Keratinocyte (primary cell): Measurements from ENCODE around the gene SRRM5. TPM values are rescaled to one million over a fixed set of nuclear protein-coding genes. Genes with fewer than 3 reads are reported as not detected.

Experiments used
- DNase-seq: peaks from one replicate; pipeline ENCODE4 v3.0.0-alpha.2; 2011; ENCODE audit warnings: low read depth, missing footprints, low spot score
- FAIRE-seq: peaks from 2 replicates; lab custom pipeline; 2011; peaks lifted over from hg19 to GRCh38; lab: Jason Lieb, UNC
- H2AFZ ChIP-seq: 2 replicates; pipeline ENCODE4 v1.6.0; 2012; ENCODE audit warnings: low read length, control low read depth, inconsistent platforms; ENCODE audit not compliant: control insufficient read depth
- H3K27ac ChIP-seq: 2 replicates; pipeline ENCODE4 v1.5.1; 2011; ENCODE audit warnings: low read length; ENCODE audit not compliant: control insufficient read depth, insufficient read depth
- H3K27me3 ChIP-seq: 3 replicates; pipeline ENCODE4 v1.6.0; 2011; ENCODE audit warnings: low read length; ENCODE audit not compliant: control insufficient read depth, insufficient read depth; ENCODE audit errors: extremely low read depth
- H3K36me3 ChIP-seq, 2 experiments: 2 replicates in 1 of 2; 3 replicates in 1 of 2; pipeline ENCODE4 v1.5.1; 2011; ENCODE audit warnings: low read length in 2 of 2, mild to moderate bottlenecking in 1 of 2; ENCODE audit not compliant: control insufficient read depth in 2 of 2, insufficient read depth in 2 of 2; ENCODE audit errors: extremely low read depth in 1 of 2
- H3K4me1 ChIP-seq: 3 replicates; pipeline ENCODE4 v1.5.1; 2011; ENCODE audit warnings: low read length; ENCODE audit not compliant: control insufficient read depth, insufficient read depth; ENCODE audit errors: extremely low read depth
- H3K4me2 ChIP-seq: 3 replicates; pipeline ENCODE4 v1.6.0; 2011; ENCODE audit warnings: low read depth, low read length; ENCODE audit not compliant: control insufficient read depth, insufficient read depth; ENCODE audit errors: extremely low read depth
- H3K4me3 ChIP-seq, 3 experiments: fragments of 200-600 bp in 1 of 3; sonication (generic) in 1 of 3; 2 replicates in 2 of 3; 3 replicates in 1 of 3; pipeline ENCODE4 v1.5.1; 2011 to 2016; ENCODE audit warnings: low read length in 3 of 3, mild to moderate bottlenecking in 3 of 3, control low read depth in 2 of 3, inconsistent platforms in 1 of 3, low read depth in 1 of 3, mixed read lengths in 1 of 3, mixed run types in 1 of 3, moderate library complexity in 1 of 3; ENCODE audit not compliant: control insufficient read depth in 2 of 3, insufficient read depth in 2 of 3; ENCODE audit errors: extremely low read depth in 1 of 3
- H3K79me2 ChIP-seq: 2 replicates; pipeline ENCODE4 v1.6.0; 2012; ENCODE audit warnings: low read length; ENCODE audit not compliant: control insufficient read depth, insufficient read depth
- H3K9ac ChIP-seq: 3 replicates; pipeline ENCODE4 v1.6.0; 2011; ENCODE audit warnings: low read length; ENCODE audit not compliant: control insufficient read depth, insufficient read depth; ENCODE audit errors: extremely low read depth
- H3K9me1 ChIP-seq: 3 replicates; pipeline ENCODE4 v1.6.0; 2011; ENCODE audit warnings: low read length; ENCODE audit not compliant: control insufficient read depth, insufficient read depth; ENCODE audit errors: extremely low read depth
- H3K9me3 ChIP-seq: 2 replicates; pipeline ENCODE4 v1.5.1; 2012; ENCODE audit warnings: low read depth, low read length; ENCODE audit not compliant: control insufficient read depth
- H4K20me1 ChIP-seq: 3 replicates; pipeline ENCODE4 v1.6.0; 2011; ENCODE audit warnings: low read length; ENCODE audit not compliant: control insufficient read depth, insufficient read depth; ENCODE audit errors: extremely low read depth
- CTCF ChIP-seq, 3 experiments: IDR thresholded peaks in 1 of 3; conservative IDR thresholded peaks in 1 of 3; optimal IDR thresholded peaks in 1 of 3; 2 replicates in 2 of 3; 3 replicates in 1 of 3; pipeline versions ENCODE3 to v1.5.1; 2011; ENCODE audit warnings: low read length in 3 of 3, mild to moderate bottlenecking in 3 of 3, moderate library complexity in 2 of 3, control low read depth in 1 of 3, inconsistent platforms in 1 of 3; ENCODE audit not compliant: insufficient read depth in 2 of 3; ENCODE audit errors: extremely low read depth in 1 of 3
- EZH2 ChIP-seq: IDR thresholded peaks from one replicate; pipeline ENCODE4 v1.6.1; 2012; ENCODE audit warnings: inconsistent platforms, mild to moderate bottlenecking, low read length, moderate library complexity
- dilution Hi-C: fragments of 300-500 bp; cut with MboI; formaldehyde crosslinking; loops from one replicate; pipeline ENCODE4 v1.7.0; 2020; ENCODE audit warnings: low sequenced_read_pairs; ENCODE audit not compliant: extremely low pct_ligation_motif_present
- polyA plus RNA-seq, 5 experiments: library from polyadenylated mRNA; depleted of rRNA in 3 of 5; stranded (reverse) in 3 of 5; stranded (forward) in 1 of 5; unstranded in 1 of 5; fragments of >200 nt; gene quantifications; 1 replicate in 1 of 5; 2 replicates in 3 of 5; 3 replicates in 1 of 5; pipeline versions ENCODE4 v1.2.1 to v1.2.3, GENCODE V29; 2011 to 2012; ENCODE audit warnings: missing spikeins in 2 of 5, low read depth in 1 of 5, low replicate concordance in 1 of 5

The SRRM5 gene
- polyA plus RNA-seq, 1 donor (not counting 4 experiments of a cell fraction or from before 2014, with no cell fraction given), result 0.03 TPM

GRCh38 chr19:43658494-43658893 is 46.6 kb downstream of the SRRM5 start:
- Histone ChIP-seq H3K27ac (no peak overlapping the region), H3K4me2 (no peak overlapping the region), H3K4me3 (no peak overlapping the region), H3K4me1 (no peaks in the 10 kb centered on the region), H3K9me1 (no peaks in the 10 kb centered on the region), H3K79me2 (peaks cover 20% of the 10 kb centered on the region), H3K36me3 (peaks cover 43 to 50% of the 10 kb centered on the region in 2 experiments), H4K20me1 (peaks cover 2% of the 10 kb centered on the region), H3K9ac (no peak overlapping the region), H3K9me3 (no peaks in the 10 kb centered on the region), H2AFZ (no peak overlapping the region), H3K27me3 (no peaks in the 10 kb centered on the region)
- FAIRE-seq (no peak), DNase-seq (no peak)
- dilution Hi-C loops, result no loop called here
- no peak for TF ChIP-seq EZH2
- no peak for TF ChIP-seq CTCF (optimal IDR thresholded peaks at IDR 0.05 in 1 of 3, IDR thresholded peaks at IDR 0.05 in 1 of 3, conservative IDR thresholded peaks at IDR 0.05 in 1 of 3; ENCODE audit: extremely low read depth in 1 of 3, insufficient read depth in 2 of 3, low read length in 3 of 3)

GRCh38 chr19:43660301-43660970 is 48.5 kb downstream of the SRRM5 start:
- Histone ChIP-seq H3K27ac (no peak overlapping the region), H3K9ac (no peak overlapping the region), H3K79me2 (peaks cover 31% of the 10 kb centered on the region), H3K4me2 (no peak overlapping the region), H3K4me3 (no peak overlapping the region), H3K4me1 (no peaks in the 10 kb centered on the region), H3K27me3 (no peaks in the 10 kb centered on the region), H3K9me1 (no peaks in the 10 kb centered on the region), H3K9me3 (no peaks in the 10 kb centered on the region), H2AFZ (no peak overlapping the region), H4K20me1 (peaks cover 2% of the 10 kb centered on the region), H3K36me3 (peaks cover 52 to 56% of the 10 kb centered on the region in 2 experiments)
- dilution Hi-C loops, result no loop called here
- TF ChIP-seq EZH2 (no peak), CTCF (optimal IDR thresholded peaks at IDR 0.05 in 1 of 3, IDR thresholded peaks at IDR 0.05 in 1 of 3, conservative IDR thresholded peaks at IDR 0.05 in 1 of 3; ENCODE audit: extremely low read depth in 1 of 3, insufficient read depth in 2 of 3, low read length in 3 of 3) (no peak)
- no peak for FAIRE-seq
- DNase-seq, result no peak
